GM12891 (cell line): ENCODE measurements around the gene TRAF7.

ENCODE experiments used
- POLR2A ChIP-seq: IDR thresholded peaks from 2 replicates; pipeline ENCODE4 v1.6.1; 2011; ENCODE audit warnings: low read depth, low read length, control low read depth
- POLR2AphosphoS5 ChIP-seq: IDR thresholded peaks from 2 replicates; pipeline ENCODE4 v1.6.1; 2011; ENCODE audit warnings: low read depth, low read length, control low read depth
- SPI1 ChIP-seq: IDR thresholded peaks from 2 replicates; pipeline ENCODE4 v1.6.1; 2011; ENCODE audit warnings: low read depth, low read length, control low read depth
- TAF1 ChIP-seq: IDR thresholded peaks from 2 replicates; pipeline ENCODE4 v1.6.1; 2011; ENCODE audit warnings: low read depth, low read length, control low read depth

- TF ChIP-seq POLR2A (no peak; the same call in 1 of the 2 replicates), POLR2AphosphoS5 (no peak), TAF1 (no peak), SPI1 (no peak)
Observed at GRCh38 chr16:2209258-2210008, 53.9 kb downstream of the TRAF7 start.
